C4-2B (cell line): ENCODE measurements around the gene CLDN3.
A peak's percentile ranks its signal among the peaks of the same experiment; 100 is the strongest.

Experiments used
- H3K27ac ChIP-seq: fragments of 450-650 bp; 2 replicates; pipeline ENCODE4 v1.5.1; 2017
- CTCF ChIP-seq: fragments of 450-650 bp; conservative IDR thresholded peaks from 2 replicates; pipeline ENCODE4 v1.5.1; 2017; ENCODE audit warnings: mild to moderate bottlenecking
- ZFX ChIP-seq: fragments of 450-650 bp; IDR thresholded peaks from 2 replicates; pipeline ENCODE4 v1.6.1; 2017

CLDN3 gene

GRCh38 chr7:73738612-73739386 lies 31.3 kb downstream of the CLDN3 start, which contains the start of gene ABHD11:
Gene ABHD11, minus strand, starts transcription at chr7:73738802. Its CDS starts 32 bp downstream, at chr7:73738770.
- TF ChIP-seq ZFX (peak; percentile 58; the same call in 1 of the 2 replicates), CTCF (no peak)

GRCh38 chr7:73738220-73738611 lies 31.9 kb downstream of the CLDN3 start:
- peak overlapping the region; percentile 93 for H3K27ac ChIP-seq
- TF ChIP-seq CTCF, result no peak
- peak; percentile 94; the same call in 1 of the 2 replicates for TF ChIP-seq ZFX

More at GRCh38 chr7:73738612-73739386, 31.3 kb downstream of the CLDN3 start, which contains the start of gene ABHD11:
- peak within 1 kb of the TSS; percentile 93 for H3K27ac ChIP-seq

- H3K27ac ChIP-seq, result peak overlapping the region; percentile 93
These were observed 32.4 kb downstream of the CLDN3 start for GRCh38 chr7:73737491-73738219.

GRCh38 chr7:73736885-73737284 lies 33.2 kb downstream of the CLDN3 start:
- no peak for TF ChIP-seq CTCF
- no peak for TF ChIP-seq ZFX
- H3K27ac ChIP-seq, result no peak overlapping the region; the same call in 1 of the 2 replicates

More at GRCh38 chr7:73737491-73738219, 32.4 kb downstream of the CLDN3 start:
- TF ChIP-seq ZFX (no peak), CTCF (no peak)

GRCh38 chr7:73735528-73735905 lies 34.6 kb downstream of the CLDN3 start:
- no peak for TF ChIP-seq CTCF
- no peak for TF ChIP-seq ZFX
- peak overlapping the region; percentile 29 for H3K27ac ChIP-seq

GRCh38 chr7:73734619-73735527 lies 35.2 kb downstream of the CLDN3 start:
- H3K27ac ChIP-seq, result peak overlapping the region; percentile 29
- TF ChIP-seq CTCF, result peak; percentile 97
- TF ChIP-seq ZFX, result no peak
